Psoas muscle (tissue), 8 donors: Measurements from ENCODE around the gene FOXN1. TPM values are rescaled to one million over a fixed set of nuclear protein-coding genes. Genes with fewer than 3 reads are reported as not detected.

ENCODE experiments used
- ATAC-seq, 4 donors: fragments of 200-7000 bp; cut with Tn5 transposase; one replicate each; pipeline ENCODE4 v1.9.1; 2020; ENCODE audit warnings: moderate library complexity in 3 of 4, mild to moderate bottlenecking in 2 of 4
- DNase-seq, 2 donors: peaks; one replicate each; pipeline ENCODE4 v3.0.0-alpha.2; 2020
- H3K27ac ChIP-seq: fragments of 200-600 bp; one replicate; pipeline ENCODE4 v1.8.0; 2022
- H3K27me3 ChIP-seq, 3 donors: fragments of 200-600 bp in 1 of 3; one replicate each; pipeline versions ENCODE4 v1.6.1 to v1.8.0; 2013 to 2022; ENCODE audit warnings: low read length in 2 of 3, mild to moderate bottlenecking in 2 of 3, moderate library complexity in 1 of 3; ENCODE audit not compliant: insufficient read depth in 3 of 3
- H3K36me3 ChIP-seq, 2 donors: fragments of 200-600 bp in 1 of 2; one replicate each; pipeline versions ENCODE4 v1.6.1 to v1.8.0; 2013 to 2022; ENCODE audit warnings: low read depth in 1 of 2, mild to moderate bottlenecking in 1 of 2, moderate library complexity in 1 of 2; ENCODE audit not compliant: insufficient read depth in 1 of 2
- H3K4me1 ChIP-seq: fragments of 200-600 bp; one replicate; pipeline ENCODE4 v1.8.0; 2022
- H3K4me3 ChIP-seq: fragments of 200-600 bp; one replicate; pipeline ENCODE4 v1.8.0; 2022; ENCODE audit warnings: mild to moderate bottlenecking
- H3K9me3 ChIP-seq: fragments of 200-600 bp; one replicate; pipeline ENCODE4 v1.8.0; 2022
- WGBS, 3 donors: extraction: QIAGEN DNeasy Blood & Tissue Kit; methylation state at CpG; one replicate each; pipeline versions ENCODE4 v1.1.6 to v1.1.7; 2013; 5-methylcytosine and 5-hydroxymethylcytosine counted together
- intact Hi-C, 2 donors: fragments of 100-400 bp; cut with DNase I; formaldehyde crosslinking; loops; one replicate each; pipeline versions ENCODE4 v1.11.0 to v1.14.2; 2022
- polyA plus RNA-seq, 3 donors: library from polyadenylated mRNA; stranded (reverse); fragments of 200-250 nt; gene quantifications; one replicate each; pipeline ENCODE4 v1.2.3, GENCODE V29; 2013
- total RNA-seq, 4 donors: library from RNA; stranded (reverse); fragmentation: NEBNext Ultra II Directional in 2 of 4; extraction: Animal tissue kit (Norgen Biotek cat#: 25700) in 2 of 4; gene quantifications; one replicate each; pipeline versions ENCODE4 v1.2.1 to v1.2.4, GENCODE V29; 2021 to 2023
- TF ChIP-seq, protein P1 (sequence below): fragments of 200-600 bp; IDR thresholded peaks from one replicate; pipeline ENCODE4 v1.8.0; 2022; ENCODE audit warnings: antibody characterized with exemption
- donor health status: healthy with polysubstance abuse.
- donor health status: DM: no; HTN: no; CAD: no; lungs with moderate emphysema.
- donor health status: Bipolar disorder and iron deficiency.
- donor health status: healthy.
- donor health status: DM: yes; HTN: yes; CAD: no.
- donor health status: DM: no; HTN: no; CAD: no.
- donor health status: DM: no; HTN: no; CAD: no.
- donor health status: DM: yes; HTN: yes; CAD: no.

The FOXN1 gene
- total and polyA plus RNA-seq, 7 donors, result not detected

DNA sequence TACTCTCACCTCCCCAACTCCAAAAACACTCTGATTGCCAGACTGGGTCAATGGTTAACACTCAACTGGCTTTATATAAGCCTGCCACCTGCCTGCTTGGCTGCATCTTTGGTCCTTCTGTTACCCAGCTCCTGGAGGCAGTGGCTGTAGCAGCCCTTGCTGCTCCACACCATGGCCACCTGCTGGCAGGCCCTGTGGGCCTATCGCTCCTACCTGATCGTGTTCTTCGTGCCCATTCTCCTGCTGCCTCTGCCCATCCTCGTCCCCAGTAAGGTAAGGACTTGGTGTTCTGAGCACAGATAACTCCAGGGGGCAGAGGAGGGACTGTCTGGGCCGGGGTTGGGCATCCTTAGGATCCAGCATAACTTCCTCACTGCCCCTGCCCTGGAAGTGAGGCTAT lies 32.6 kb upstream of the FOXN1 start, which contains the start of gene SLC13A2:
TSS of gene SLC13A2 (plus strand) at position 103 of the 400 bp plus-strand sequence. CDS start at position 172, 69 bp downstream.
- WGBS, 3 donors, result 67 to 68% (median 67%) methylated on average over 5 of the region's 5 CpGs
- Histone ChIP-seq H3K27ac (no peak within 1 kb of the TSS), H3K36me3 (no peaks in the 10 kb centered on the region), H3K9me3 (no peaks in the 10 kb centered on the region), H3K4me3 (no peak within 1 kb of the TSS), H3K27me3 (no peaks in the 10 kb centered on the region), H3K4me1 (no peaks in the 10 kb centered on the region)
- TF ChIP-seq, protein P1, sequence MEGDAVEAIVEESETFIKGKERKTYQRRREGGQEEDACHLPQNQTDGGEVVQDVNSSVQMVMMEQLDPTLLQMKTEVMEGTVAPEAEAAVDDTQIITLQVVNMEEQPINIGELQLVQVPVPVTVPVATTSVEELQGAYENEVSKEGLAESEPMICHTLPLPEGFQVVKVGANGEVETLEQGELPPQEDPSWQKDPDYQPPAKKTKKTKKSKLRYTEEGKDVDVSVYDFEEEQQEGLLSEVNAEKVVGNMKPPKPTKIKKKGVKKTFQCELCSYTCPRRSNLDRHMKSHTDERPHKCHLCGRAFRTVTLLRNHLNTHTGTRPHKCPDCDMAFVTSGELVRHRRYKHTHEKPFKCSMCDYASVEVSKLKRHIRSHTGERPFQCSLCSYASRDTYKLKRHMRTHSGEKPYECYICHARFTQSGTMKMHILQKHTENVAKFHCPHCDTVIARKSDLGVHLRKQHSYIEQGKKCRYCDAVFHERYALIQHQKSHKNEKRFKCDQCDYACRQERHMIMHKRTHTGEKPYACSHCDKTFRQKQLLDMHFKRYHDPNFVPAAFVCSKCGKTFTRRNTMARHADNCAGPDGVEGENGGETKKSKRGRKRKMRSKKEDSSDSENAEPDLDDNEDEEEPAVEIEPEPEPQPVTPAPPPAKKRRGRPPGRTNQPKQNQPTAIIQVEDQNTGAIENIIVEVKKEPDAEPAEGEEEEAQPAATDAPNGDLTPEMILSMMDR, result no peak
- no peak for DNase-seq
- no peak for ATAC-seq
- intact Hi-C loops, result no loop called here

GRCh38 chr17:28474111-28474531 lies 32.0 kb upstream of the FOXN1 start:
- intact Hi-C loops, result no loop called here
- DNase-seq (no peak), ATAC-seq (no peak)
- no peak overlapping the region for H3K4me3 ChIP-seq
- no peak overlapping the region for H3K27ac ChIP-seq
- H3K4me1 ChIP-seq, result no peaks in the 10 kb centered on the region
- no peaks in the 10 kb centered on the region for H3K36me3 ChIP-seq
- no peaks in the 10 kb centered on the region for H3K9me3 ChIP-seq
- 76 to 78% (median 78%) methylated on average over 7 of the region's 7 CpGs for WGBS, 3 donors
- TF ChIP-seq, protein P1, result no peak
- no peaks in the 10 kb centered on the region for H3K27me3 ChIP-seq

DNA sequence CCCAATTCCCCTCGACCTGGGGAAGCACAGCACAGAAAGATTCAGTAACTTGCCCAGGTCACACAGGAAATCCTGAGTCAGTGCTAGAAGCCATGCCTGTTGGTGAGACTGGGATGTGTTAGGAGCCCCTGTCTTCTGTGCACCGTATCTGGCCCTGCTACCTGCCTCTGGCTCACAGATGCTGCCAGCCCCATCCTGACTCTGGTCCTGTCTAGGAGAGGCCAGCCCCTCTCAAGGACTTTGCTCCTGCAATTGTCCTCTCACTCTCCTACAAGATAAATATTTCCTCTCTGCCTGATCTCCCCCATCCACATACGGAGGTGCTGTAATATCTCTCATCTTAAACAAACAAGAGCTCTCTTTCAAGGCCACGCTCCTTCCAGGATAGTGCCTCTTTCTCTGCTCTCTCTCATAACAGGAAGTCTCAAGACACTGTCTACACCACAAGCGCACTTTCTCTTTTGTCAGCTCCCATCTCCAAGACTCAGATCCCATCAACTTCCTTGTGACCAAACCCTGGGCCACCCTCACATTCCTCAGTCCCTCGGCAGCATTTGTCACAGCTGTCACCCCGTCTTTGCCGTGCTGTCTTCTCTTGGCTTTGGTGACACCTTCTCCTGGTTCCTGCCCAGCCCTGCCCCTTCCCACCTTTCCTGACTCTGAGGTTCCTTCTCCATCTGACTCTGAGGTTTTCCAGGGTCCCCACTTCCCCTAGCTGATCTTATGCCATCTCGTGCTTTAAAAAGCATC lies 30.8 kb upstream of the FOXN1 start:
- DNase-seq, result no peak
- H3K36me3 ChIP-seq, result no peaks in the 10 kb centered on the region
- no peaks in the 10 kb centered on the region for H3K27me3 ChIP-seq
- no peak overlapping the region for H3K4me3 ChIP-seq
- 43 to 55% (median 49%) methylated on average over 9 of the region's 9 CpGs for WGBS, 3 donors
- H3K27ac ChIP-seq, result no peak overlapping the region
- intact Hi-C loops, result no loop called here
- H3K9me3 ChIP-seq, result no peaks in the 10 kb centered on the region
- no peaks in the 10 kb centered on the region for H3K4me1 ChIP-seq
- TF ChIP-seq, protein P1, result no peak
- no peak for ATAC-seq

DNA sequence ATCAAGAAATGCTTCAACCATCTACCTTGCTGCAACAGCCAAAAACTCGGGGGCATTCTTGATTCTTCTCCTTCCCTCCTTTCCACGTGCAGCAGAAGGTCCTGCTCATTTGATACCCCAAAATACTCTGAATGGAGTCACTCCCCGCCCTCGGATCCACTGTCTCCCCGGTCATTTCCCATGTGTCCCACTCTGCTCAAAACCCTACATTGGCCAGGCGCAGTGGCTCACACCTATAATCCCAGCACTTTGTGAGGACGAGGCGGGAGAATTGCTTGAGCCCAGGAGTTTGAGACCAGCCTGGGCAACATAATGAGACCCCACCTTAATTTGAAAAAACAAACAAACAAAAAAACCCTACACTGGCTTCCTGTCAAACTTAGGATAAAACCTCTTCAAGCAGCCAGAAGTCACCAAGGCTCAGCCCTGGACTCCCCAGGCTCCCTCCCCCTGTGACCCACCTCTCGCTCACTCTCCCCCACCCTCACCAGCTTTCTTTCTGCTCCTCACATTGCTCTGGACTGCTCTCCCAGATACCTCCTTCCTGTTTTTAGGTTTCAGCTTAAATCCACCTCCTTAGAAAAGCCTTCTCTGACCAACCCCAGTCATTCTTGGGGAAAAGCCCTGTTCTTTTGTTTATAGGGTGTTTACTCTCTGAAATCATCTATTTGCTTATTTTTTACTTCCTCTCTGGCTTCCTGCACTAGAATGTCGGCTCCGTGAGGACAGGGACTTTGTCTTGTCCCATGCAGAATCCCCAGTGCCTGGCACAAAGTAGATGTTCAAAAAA lies 29.9 kb upstream of the FOXN1 start:
- Histone ChIP-seq H3K27ac (no peak overlapping the region), H3K4me3 (no peak overlapping the region), H3K36me3 (no peaks in the 10 kb centered on the region), H3K27me3 (no peaks in the 10 kb centered on the region), H3K4me1 (no peaks in the 10 kb centered on the region), H3K9me3 (no peaks in the 10 kb centered on the region)
- TF ChIP-seq, protein P1, result no peak
- no peak for DNase-seq
- intact Hi-C loops, result no loop called here
- ATAC-seq, result no peak
- WGBS, 3 donors, result 72 to 77% (median 77%) methylated on average over 11 of the region's 11 CpGs
